HCT116 (cell line): ENCODE data around the gene PXMP2. TPM values are rescaled to one million over a fixed set of nuclear protein-coding genes. Genes with fewer than 3 reads are reported as not detected.

Source experiments
- ATAC-seq: fragments of 200-7000 bp; cut with Tn5 transposase; 2 replicates; pipeline ENCODE4 v1.9.1; 2020; ENCODE audit warnings: mild to moderate bottlenecking, moderate library complexity
- BruUV-seq: library from RNA; stranded (reverse); fragments of 400-500 nt; replicated peaks from 2 replicates; lab custom pipeline; 2021; lab: Mats Ljungman, UMichigan
- CTCF ChIA-PET: fragments of 300-600 bp; sonication (Branson Sonifier 250); formaldehyde crosslinking; loops from one replicate; lab custom pipeline; 2021; ENCODE audit warnings: antibody characterized with exemption; lab: Charles Lee
- POLR2A ChIA-PET: fragments of 300-600, 350-600 bp; sonication (Branson Sonifier 250); formaldehyde crosslinking; loops from one replicate; lab custom pipeline; 2021; ENCODE audit warnings: antibody characterized with exemption; lab: Charles Lee
- RAD21 ChIA-PET, 2 experiments: fragments of 300-600 bp; sonication (Branson Sonifier 250); formaldehyde crosslinking; loops; one replicate each; lab custom pipeline; 2023; ENCODE audit warnings: low total read pairs in 2 of 2; ENCODE audit not compliant: uncharacterized antibody in 2 of 2, unreplicated experiment in 2 of 2, low non-redundant PET in 1 of 2; lab: Charles Lee
- DNase-seq: peaks from one replicate; pipeline ENCODE4 v3.0.0-alpha.2; 2010; ENCODE audit warnings: low read depth, low spot score
- H2AFZ ChIP-seq: fragments of 200-600 bp; shearing (Covaris generic), sonication (generic); 2 replicates; pipeline ENCODE4 v1.6.1; 2017; ENCODE audit warnings: low read depth, mixed run types, mixed read lengths, antibody characterized with exemption, low read length; ENCODE audit not compliant: poor library complexity, severe bottlenecking
- H3K27ac ChIP-seq: 2 replicates; pipeline ENCODE4 v1.5.1; 2012; ENCODE audit warnings: low read depth, low read length
- H3K27me3 ChIP-seq: fragments of 200-600 bp; sonication (generic); 2 replicates; pipeline ENCODE4 v1.6.1; 2016; ENCODE audit warnings: mixed run types, low read length, mixed read lengths; ENCODE audit not compliant: insufficient read depth
- H3K36me3 ChIP-seq, 2 experiments: fragments of 200-500 bp in 1 of 2; fragments of 200-600 bp in 1 of 2; sonication (Bioruptor generic) in 1 of 2; sonication (generic) in 1 of 2; 2 replicates each; pipeline versions ENCODE4 v1.5.1 to v1.6.1; 2014 to 2016; ENCODE audit warnings: low read length in 2 of 2, inconsistent platforms in 1 of 2, mixed read lengths in 1 of 2, mixed run types in 1 of 2; ENCODE audit not compliant: insufficient read depth in 2 of 2, control insufficient read depth in 1 of 2
- H3K4me1 ChIP-seq, 2 experiments: fragments of 200-600 bp in 1 of 2; sonication (generic) in 1 of 2; 2 replicates each; pipeline versions ENCODE4 v1.5.1 to v1.6.1; 2012 to 2017; ENCODE audit warnings: low read length in 2 of 2, inconsistent platforms in 1 of 2, mild to moderate bottlenecking in 1 of 2, mixed read lengths in 1 of 2, mixed run types in 1 of 2, moderate library complexity in 1 of 2; ENCODE audit not compliant: insufficient read depth in 2 of 2, control insufficient read depth in 1 of 2
- H3K4me2 ChIP-seq: fragments of 200-600 bp; sonication (generic); 2 replicates; pipeline ENCODE4 v1.6.1; 2017; ENCODE audit warnings: mixed run types, low read length, mixed read lengths
- H3K4me3 ChIP-seq, 2 experiments: fragments of 200-600 bp in 1 of 2; sonication (generic) in 1 of 2; replicated peaks in 1 of 2; 2 replicates each; pipeline ENCODE4 v1.5.1; 2011 to 2016; ENCODE audit warnings: low read length in 2 of 2, control low read depth in 1 of 2, low read depth in 1 of 2, mild to moderate bottlenecking in 1 of 2, mixed read lengths in 1 of 2, mixed run types in 1 of 2
- H3K79me2 ChIP-seq: fragments of 200-600 bp; sonication (generic); 2 replicates; pipeline ENCODE4 v1.6.1; 2017; ENCODE audit warnings: mild to moderate bottlenecking, mixed run types, low read length, moderate library complexity, mixed read lengths; ENCODE audit not compliant: insufficient read depth
- H3K9ac ChIP-seq: fragments of 200-600 bp; sonication (generic); 2 replicates; pipeline ENCODE4 v1.6.1; 2016; ENCODE audit warnings: low read length, mixed read lengths
- H3K9me2 ChIP-seq: fragments of 200-600 bp; sonication (generic), shearing (Covaris generic); 2 replicates; pipeline ENCODE4 v1.6.1; 2017; ENCODE audit warnings: mixed run types, mild to moderate bottlenecking, moderate library complexity; ENCODE audit not compliant: insufficient read depth
- H3K9me3 ChIP-seq, 2 experiments: fragments of 200-500 bp in 1 of 2; fragments of 200-600 bp in 1 of 2; sonication (Bioruptor generic) in 1 of 2; sonication (generic) in 1 of 2; 2 replicates each; pipeline ENCODE4 v1.6.1; 2014 to 2017; ENCODE audit warnings: low read length in 2 of 2, mixed read lengths in 2 of 2, inconsistent platforms in 1 of 2, low read depth in 1 of 2, mild to moderate bottlenecking in 1 of 2, mixed run types in 1 of 2, moderate library complexity in 1 of 2; ENCODE audit not compliant: control insufficient read depth in 1 of 2, insufficient read depth in 1 of 2
- H4K20me1 ChIP-seq: fragments of 200-600 bp; sonication (generic), shearing (Covaris generic); 2 replicates; pipeline ENCODE4 v1.6.1; 2017; ENCODE audit warnings: mixed run types, mild to moderate bottlenecking, moderate library complexity; ENCODE audit not compliant: insufficient read depth
- EGR1 ChIP-seq: IDR thresholded peaks from 2 replicates; pipeline ENCODE4 v1.6.1; 2012; ENCODE audit warnings: low read depth
- POLR2AphosphoS5 ChIP-seq: IDR thresholded peaks from 2 replicates; pipeline ENCODE4 v1.6.1; 2011; ENCODE audit warnings: mild to moderate bottlenecking, low read depth, low read length, moderate library complexity
- SP1 ChIP-seq: IDR thresholded peaks from 2 replicates; pipeline ENCODE4 v1.6.1; 2012; ENCODE audit warnings: low read depth
- SRF ChIP-seq: IDR thresholded peaks from 2 replicates; pipeline ENCODE4 v1.6.1; 2012; ENCODE audit warnings: low read depth
- ZNF274 ChIP-seq: fragments of 200-500 bp; sonication (Bioruptor generic); IDR thresholded peaks from 2 replicates; pipeline ENCODE4 v1.6.1; 2014; ENCODE audit warnings: mild to moderate bottlenecking, low read depth, low read length, inconsistent platforms
- intact Hi-C: fragments of 100-400 bp; cut with micrococcal nuclease; formaldehyde crosslinking; loops from 2 replicates; pipeline ENCODE4 v1.10.0; 2022
- total RNA-seq: library from RNA; stranded (reverse); gene quantifications from one replicate; pipeline ENCODE4 v1.2.1, GENCODE V29; 2021; ENCODE audit not compliant: unreplicated experiment
- TF ChIP-seq, protein P1 (sequence below): IDR thresholded peaks from 2 replicates; pipeline ENCODE4 v1.6.1; 2012
- TF ChIP-seq, protein P2 (sequence below), 3 experiments: fragments of 200-600 bp in 1 of 3; sonication (generic) in 1 of 3; IDR thresholded peaks in 2 of 3; conservative IDR thresholded peaks in 1 of 3; 2 replicates each; pipeline ENCODE4 v1.5.1; 2012 to 2017; ENCODE audit warnings: low read depth in 2 of 3, low read length in 2 of 3, antibody characterized with exemption in 1 of 3, borderline replicate concordance in 1 of 3, control low read depth in 1 of 3, mild to moderate bottlenecking in 1 of 3, mixed read lengths in 1 of 3, mixed run types in 1 of 3, moderate library complexity in 1 of 3; ENCODE audit not compliant: insufficient read depth in 1 of 3

PXMP2 gene
- total RNA-seq, 1 experiment from 2014 or later = 30.9 TPM

DNA sequence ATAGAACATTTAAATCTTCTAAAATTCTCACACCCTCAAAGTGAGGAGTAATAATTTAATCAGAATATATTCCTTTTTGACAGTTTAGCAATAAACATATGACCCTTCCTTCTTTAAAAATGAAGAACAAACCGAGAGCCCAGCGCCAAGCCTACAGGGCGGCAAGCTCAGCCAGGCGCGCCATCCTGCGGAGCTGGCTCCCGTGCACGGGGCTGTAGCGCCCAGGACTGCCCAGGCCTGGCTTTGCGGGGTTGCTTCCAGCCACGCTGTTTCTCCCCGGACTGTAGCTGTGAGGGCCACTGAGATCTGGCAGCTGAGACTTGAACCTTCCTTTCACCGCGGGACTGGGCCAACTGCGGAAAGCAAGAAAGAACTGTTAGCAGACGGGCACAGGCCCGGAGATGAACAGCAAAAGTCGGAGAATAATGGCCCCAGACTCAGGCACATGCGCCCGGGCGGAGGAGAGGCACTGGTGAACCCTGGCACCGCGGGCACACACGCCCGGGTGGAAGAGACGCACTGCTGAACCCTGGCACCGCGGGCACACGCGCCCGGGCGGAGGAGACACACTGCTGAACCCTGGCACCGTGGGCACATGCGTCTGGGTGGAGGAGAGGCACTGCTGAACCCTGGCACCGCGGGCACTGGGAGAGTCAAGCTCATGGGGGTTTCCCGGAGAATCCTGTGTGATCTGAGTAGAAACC lies 39.9 kb downstream of the PXMP2 start:
- peaks cover 4% of the 10 kb centered on the region; the same call in 1 of the 2 replicates for H3K79me2 ChIP-seq
- no peaks in the 10 kb centered on the region for H3K27me3 ChIP-seq
- peaks cover 0 to 3% of the 10 kb centered on the region in 2 experiments; a peak in 1 of 4 replicates for H3K4me1 ChIP-seq
- intact Hi-C loops = no loop called here
- CTCF ChIA-PET = no interaction called here
- no peak overlapping the region for H3K27ac ChIP-seq
- POLR2A ChIA-PET = no interaction called here
- no peaks in the 10 kb centered on the region for H3K9me2 ChIP-seq
- no peak overlapping the region for H3K9ac ChIP-seq
- no peak overlapping the region for H3K4me2 ChIP-seq
- peaks cover 46 to 59% of the 10 kb centered on the region in 2 experiments for H3K36me3 ChIP-seq
- H2AFZ ChIP-seq = no peak overlapping the region
- no peaks in the 10 kb centered on the region for H3K9me3 ChIP-seq
- RAD21 ChIA-PET = no interaction called here
- H3K4me3 ChIP-seq = no peak overlapping the region
- ATAC-seq = no peak
- TF ChIP-seq ZNF274 = no peak
- no peak for TF ChIP-seq SRF
- TF ChIP-seq POLR2AphosphoS5 = no peak
- TF ChIP-seq, protein P1, sequence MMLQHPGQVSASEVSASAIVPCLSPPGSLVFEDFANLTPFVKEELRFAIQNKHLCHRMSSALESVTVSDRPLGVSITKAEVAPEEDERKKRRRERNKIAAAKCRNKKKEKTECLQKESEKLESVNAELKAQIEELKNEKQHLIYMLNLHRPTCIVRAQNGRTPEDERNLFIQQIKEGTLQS = no peak
- TF ChIP-seq EGR1 = no peak
- TF ChIP-seq SP1 = no peak
- TF ChIP-seq, protein P2, sequence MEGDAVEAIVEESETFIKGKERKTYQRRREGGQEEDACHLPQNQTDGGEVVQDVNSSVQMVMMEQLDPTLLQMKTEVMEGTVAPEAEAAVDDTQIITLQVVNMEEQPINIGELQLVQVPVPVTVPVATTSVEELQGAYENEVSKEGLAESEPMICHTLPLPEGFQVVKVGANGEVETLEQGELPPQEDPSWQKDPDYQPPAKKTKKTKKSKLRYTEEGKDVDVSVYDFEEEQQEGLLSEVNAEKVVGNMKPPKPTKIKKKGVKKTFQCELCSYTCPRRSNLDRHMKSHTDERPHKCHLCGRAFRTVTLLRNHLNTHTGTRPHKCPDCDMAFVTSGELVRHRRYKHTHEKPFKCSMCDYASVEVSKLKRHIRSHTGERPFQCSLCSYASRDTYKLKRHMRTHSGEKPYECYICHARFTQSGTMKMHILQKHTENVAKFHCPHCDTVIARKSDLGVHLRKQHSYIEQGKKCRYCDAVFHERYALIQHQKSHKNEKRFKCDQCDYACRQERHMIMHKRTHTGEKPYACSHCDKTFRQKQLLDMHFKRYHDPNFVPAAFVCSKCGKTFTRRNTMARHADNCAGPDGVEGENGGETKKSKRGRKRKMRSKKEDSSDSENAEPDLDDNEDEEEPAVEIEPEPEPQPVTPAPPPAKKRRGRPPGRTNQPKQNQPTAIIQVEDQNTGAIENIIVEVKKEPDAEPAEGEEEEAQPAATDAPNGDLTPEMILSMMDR (IDR thresholded peaks at IDR 0.05 in 2 of 3, conservative IDR thresholded peaks at IDR 0.05 in 1 of 3; ENCODE audit: borderline replicate concordance in 1 of 3, insufficient read depth in 1 of 3, low read depth in 2 of 3, low read length in 2 of 3) = no peak
- TF ChIP-seq, all 23 proteins: peak for 0
- BruUV-seq = no TSS peak
- H4K20me1 ChIP-seq = peaks cover 3% of the 10 kb centered on the region; the same call in 1 of the 2 replicates
- no peak for DNase-seq
